Uterus (tissue), 2 donors: ENCODE measurements around the gene NDUFS6.

ENCODE experiments used
- CTCF ChIP-seq, 4 experiments: fragments of 200-600 bp in 2 of 4; fragments of 450-650 bp in 2 of 4; sonication (generic) in 2 of 4; IDR thresholded peaks; one replicate each; pipeline ENCODE4 v1.5.1; 2016 to 2019; ENCODE audit warnings: antibody characterized with exemption in 4 of 4, mild to moderate bottlenecking in 2 of 4, moderate library complexity in 1 of 4
- POLR2A ChIP-seq, 2 donors: fragments of 450-650 bp; IDR thresholded peaks; one replicate each; pipeline ENCODE4 v1.6.1; 2016; ENCODE audit warnings: antibody characterized with exemption in 2 of 2, mild to moderate bottlenecking in 1 of 2, moderate library complexity in 1 of 2

DNA sequence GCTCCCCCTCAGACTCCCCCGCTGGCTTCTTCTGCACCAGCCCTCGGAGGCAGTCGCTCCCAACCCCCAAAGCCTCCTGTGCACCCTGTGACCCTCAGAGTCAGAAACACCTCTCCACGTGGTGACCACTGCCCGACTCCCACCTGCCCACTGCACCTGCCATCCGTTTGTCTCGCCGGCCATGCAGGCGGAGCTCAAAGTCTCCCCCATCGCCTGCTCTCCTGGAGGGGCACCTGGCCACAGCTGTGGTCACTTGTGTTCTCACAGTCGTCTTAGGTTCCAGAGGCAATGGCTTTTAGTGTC lies 39.8 kb upstream of the NDUFS6 start:
- TF ChIP-seq CTCF (IDR thresholded peaks at IDR 0.05) (no peak), POLR2A (IDR thresholded peaks at IDR 0.05) (no peak)
